Activated T-cell treated with anti-CD3 and anti-CD28 coated beads for 24 hours (primary cell): Measurements from ENCODE around the gene DOK7.

ENCODE experiments used
- DNase-seq: peaks from one replicate; pipeline ENCODE4 v3.0.0-alpha.2; 2020; ENCODE audit warnings: low read depth

Gene DOK7

DNA sequence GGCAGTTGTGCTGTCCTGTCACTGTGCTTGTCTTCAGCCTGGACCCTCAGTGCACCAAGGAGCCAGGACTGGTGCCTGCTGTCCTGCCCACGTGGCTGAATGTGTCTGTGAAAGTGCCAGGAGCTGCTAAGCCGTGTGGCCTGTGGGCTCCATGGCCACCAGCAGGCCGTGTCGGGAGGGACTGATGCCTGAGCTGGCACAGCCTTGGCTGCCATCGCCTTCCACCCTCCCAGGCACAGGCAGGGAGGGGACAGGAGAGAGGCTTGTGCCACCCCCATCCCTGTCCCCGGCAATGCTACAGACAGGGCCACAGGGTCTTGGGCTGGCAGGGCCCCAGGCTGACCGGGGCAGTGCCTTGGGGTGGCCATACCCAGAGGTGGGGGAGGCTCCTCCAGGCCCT lies 24.8 kb downstream of the DOK7 start:
- no peak for DNase-seq

DNA sequence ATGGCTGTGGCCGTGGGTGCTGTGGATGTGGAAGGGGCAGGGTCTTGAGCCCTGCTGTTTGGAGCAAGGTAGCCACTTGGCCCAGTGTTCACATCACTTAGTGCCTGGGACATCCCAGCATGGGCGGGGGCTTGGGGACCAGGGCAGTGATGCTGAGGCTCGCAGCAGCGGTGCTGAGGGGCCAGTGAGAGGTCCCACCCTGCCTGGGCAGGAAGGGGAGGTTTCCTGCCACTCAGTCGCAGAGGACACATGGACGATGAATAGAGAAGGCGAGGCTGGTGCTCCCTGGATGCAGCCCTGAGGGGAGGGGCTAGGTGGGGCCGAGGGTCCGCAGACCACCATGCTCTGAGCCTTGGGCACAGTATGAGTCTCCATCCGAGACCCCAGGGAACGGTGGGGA lies 25.7 kb downstream of the DOK7 start:
- no peak for DNase-seq

DNA sequence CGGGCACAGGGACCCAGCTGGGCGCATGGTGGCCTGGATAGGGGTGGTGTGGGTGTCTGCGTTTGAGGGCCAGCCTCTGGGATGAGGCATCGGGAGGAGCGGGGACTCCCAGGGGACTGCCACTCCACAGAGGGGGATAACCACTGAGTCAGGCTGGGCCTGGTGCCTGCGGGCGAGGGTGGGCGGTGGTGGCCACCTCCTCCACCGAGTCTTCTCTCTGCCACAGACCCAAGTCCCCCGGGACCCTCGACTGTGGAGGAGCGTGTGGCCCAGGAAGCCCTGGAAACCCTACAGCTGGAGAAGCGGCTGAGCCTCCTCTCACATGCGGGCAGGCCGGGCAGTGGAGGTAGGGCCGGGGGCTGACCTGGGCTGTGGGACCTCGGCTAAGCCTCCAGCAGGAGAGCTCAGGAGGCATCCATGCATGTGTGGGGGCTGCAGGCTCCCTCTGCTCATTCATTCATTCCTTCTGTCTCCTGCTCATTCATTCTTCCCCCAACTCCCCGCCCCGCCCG lies 26.4 kb downstream of the DOK7 start:
- DNase-seq, result no peak

DNA sequence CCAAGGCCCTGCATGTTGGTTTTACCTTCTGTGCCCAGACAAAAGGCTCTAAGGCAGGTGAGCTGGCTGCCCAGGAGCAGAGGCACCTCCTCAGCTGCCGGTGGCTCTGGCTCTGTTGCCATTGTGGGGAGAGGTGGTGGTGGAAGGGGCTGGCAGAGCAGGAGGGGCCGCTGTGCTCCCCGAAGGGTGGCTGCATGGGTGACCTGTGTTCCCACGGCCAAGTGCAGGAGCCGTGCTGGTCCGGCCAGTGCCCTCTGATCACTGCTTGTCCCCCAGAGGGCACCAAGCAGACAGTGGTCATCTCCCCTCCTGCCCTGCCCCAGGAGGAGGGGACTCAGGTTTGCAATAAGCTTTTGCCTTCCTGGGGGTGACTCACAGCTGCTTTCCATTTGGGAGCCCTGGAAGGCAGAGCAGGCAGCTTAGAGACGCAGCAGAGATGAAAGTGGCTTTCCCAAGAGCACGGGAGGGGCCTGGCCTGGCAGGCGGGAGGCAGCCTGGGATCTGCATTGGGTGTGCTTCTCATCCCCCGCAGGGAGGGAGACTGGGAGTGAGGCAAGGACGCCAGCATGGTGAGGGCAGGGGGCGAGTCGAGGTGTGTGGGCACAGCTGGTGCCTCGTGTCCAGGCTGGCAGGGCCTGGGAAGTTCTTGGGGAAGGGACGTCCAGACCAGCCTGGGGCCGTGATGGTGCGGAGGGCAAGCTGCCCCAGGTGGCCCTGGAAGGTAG lies 28.7 kb downstream of the DOK7 start:
- no peak for DNase-seq

DNA sequence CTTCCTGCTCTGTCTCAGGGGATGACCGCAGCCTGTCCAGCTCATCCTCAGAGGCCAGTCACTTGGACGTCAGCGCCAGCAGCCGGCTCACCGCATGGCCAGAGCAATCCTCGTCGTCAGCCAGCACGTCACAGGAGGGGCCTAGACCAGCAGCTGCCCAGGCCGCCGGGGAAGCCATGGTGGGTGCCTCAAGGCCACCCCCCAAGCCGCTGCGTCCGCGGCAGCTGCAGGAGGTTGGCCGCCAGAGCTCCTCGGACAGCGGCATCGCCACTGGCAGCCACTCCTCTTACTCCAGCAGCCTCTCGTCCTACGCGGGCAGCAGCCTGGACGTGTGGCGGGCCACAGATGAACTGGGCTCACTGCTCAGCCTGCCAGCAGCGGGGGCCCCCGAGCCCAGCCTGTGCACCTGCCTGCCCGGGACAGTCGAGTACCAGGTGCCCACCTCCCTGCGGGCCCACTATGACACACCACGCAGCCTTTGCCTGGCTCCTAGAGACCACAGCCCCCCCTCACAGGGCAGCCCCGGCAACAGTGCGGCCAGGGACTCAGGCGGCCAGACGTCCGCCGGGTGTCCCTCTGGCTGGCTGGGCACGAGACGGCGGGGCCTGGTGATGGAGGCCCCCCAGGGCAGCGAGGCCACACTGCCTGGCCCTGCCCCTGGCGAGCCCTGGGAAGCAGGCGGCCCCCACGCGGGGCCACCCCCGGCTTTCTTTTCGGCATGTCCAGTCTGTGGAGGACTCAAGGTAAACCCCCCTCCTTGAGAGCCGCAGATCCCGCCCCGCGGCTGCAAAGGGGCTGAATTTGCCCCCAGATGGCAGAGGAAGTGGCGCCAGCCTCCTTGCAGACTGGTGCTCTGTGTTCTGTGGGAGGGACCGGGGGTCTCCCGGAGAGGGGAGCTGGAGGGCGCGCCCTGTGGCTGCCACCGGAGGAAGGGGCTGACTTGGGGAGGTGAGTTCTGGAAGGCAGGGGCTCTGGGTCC lies 29.9 kb downstream of the DOK7 start:
- DNase-seq, result no peak

DNA sequence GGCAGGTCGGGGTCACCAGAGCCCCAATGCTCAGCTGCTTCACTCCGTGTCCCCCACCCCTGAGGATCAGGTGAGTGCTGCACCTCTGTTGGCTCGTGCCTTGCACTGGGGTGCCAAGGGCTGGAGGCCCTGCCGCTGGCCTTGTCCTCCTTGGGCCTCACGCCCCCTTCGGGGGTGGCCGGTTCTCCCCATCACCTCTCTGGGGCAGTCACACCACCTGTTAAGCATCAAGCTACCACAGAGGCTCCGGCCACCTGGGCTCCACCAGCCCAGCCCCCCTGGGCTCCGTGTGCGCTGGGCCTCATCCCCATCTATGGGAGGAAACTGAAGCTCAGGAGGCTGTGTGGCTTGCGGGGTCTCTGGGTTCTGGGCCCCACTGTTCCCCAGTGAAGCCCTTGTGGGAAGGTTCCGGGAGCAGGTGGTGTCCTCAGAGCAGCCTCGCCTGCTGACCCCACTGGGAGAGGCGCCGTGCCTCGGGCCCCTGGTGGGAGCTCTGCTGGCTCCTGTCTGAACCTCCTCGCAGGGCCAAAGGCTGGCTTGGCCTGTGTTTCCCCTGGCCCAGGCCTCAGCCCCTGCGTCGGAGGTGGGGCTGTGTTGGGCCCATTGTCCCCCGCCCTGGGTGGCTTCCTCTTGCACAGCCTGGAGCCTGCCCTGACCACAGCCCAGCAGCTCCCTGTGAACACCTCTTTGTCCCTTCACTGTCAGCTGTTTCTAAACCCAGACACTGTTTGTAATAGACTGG lies 30.8 kb downstream of the DOK7 start:
- DNase-seq, result no peak

DNA sequence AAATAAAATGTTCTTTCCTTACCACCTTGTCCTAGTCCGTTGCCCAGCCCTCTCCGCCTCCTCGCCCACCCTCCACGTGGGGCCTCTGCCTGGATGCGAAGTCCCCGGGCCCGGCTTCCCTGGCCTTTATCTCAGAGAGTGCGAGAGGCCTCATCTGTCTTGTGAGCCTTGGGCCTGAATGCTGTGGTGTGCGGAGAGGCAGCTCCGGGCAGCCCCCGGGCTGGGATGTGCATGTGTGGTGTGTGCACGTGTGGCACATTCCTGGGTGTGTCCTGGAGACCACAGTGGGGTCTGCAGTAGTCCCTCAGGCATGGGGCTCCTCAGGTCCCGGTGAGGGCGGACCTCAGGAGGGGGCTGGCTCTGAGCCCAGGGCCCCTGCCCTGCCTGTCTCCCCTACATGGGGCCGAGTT lies 31.4 kb downstream of the DOK7 start:
- no peak for DNase-seq

DNA sequence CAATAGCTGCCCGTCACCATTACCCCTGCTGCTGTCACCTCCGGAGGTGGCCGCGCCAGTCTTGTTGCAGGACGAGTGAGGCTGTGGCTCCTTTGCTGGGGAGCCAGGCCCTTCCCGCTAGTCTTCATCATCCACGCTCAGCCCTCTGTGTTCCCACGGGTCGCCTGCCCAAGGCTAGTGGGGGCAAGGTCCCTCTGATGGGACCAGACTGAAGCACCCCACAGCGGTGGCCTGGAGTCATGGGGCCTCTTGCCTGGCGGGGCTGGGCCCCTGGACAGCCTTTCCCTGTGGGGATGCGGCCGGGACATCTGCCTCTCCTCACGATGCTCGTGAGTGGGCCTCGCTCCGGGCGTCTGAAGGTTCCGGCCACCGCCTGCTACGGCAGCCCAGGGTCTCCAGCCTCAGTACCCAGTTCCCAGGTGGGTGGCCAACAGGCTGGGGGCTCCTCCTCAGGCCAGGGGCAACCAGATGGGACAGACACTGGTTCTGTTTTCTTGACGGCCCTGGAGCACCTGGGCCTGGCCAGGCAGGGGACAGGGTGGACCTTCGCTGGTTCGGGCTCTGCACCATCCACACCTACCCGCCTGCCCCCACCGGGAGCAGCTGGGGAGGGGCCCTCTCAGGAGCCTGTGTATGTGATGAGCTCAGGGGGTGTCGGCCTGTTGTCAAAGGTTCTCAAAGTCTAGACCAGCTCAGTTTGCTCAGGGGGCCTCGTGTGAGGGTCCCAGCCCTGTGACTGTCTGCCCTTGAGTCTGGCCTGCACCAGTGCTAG lies 32.3 kb downstream of the DOK7 start:
- DNase-seq, result no peak

DNA sequence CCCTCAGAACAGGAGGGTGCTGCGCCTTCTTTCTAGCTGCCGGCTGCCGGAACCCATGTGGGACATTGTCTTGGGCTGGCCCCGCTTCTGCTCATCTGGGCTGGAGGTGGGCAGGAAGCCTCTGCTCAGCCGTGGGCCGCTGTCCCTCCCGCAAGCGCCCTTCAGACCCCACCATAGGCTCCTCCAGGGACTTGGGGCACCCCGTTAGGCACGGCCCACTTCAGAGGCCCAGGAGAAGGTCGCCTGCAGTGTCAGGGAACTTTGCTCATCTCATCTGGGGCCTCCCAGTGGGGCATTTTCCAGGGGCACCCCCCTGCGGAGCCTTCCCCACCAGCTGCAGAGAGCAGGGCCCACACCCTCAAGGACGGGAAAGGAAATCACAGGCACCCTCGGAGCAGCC lies 32.9 kb downstream of the DOK7 start:
- DNase-seq, result no peak

DNA sequence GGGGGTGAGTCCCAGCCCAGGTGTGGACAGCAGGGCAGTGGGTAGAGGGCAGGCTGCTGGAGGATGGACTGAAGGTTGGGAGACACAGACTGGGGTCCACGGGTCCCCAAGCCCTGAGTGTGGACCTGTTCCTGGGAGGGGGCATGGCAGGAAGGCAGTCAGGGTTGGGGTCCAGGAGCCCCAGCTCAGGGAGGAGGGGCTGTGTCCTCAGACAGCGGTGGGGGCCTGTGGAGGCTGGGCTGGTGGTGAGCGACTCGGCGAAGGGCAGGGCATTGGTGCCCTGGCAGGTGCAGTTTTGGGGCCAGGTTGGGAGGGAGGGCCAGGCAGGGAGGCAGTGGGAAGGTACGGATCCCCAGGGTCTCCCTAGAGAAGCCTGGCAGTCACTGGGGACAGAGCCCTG lies 34.0 kb downstream of the DOK7 start:
- DNase-seq, result no peak

DNA sequence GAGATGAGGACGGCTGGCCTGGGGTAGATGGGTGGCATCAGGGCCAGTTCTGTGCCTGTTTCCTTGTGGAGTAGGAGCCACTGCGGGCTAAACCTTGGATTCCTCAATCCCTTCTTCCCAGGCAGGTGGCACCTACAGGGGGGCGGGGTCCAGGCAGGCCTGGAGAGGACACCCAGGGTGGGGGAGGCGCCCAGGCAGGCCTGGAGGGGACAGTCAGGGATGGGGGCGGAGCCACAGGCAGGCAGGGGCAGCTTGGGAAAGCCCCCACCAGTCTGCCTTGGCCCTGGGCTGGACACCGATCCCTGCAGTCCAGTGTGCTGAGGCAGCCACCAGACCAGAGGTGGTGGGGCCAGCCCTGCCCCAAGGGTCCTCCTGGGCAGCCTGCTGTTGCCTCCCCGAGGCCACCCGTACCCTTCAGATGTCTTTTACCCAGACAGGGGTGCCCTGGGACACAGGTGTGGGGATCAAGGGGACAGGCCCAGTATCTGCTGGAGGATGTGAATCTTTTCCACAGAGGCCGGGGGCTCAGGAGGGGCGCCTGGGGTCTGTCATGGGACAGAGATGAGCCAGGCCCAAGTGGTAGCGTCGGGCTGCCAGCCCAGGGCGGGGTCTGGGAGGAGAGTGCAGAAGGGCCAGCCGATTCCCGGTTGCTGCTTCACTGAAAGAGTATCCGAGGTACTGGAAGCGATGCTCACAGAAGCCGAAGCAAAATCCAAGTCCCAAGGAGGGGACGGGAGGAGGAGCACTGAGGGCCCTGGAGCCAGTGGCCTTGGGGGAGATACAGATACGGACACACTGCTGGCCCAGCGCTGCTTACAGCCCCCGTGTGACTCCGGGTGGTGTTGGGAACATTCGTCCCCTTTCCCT lies 34.6 kb downstream of the DOK7 start:
- DNase-seq, result no peak

DNA sequence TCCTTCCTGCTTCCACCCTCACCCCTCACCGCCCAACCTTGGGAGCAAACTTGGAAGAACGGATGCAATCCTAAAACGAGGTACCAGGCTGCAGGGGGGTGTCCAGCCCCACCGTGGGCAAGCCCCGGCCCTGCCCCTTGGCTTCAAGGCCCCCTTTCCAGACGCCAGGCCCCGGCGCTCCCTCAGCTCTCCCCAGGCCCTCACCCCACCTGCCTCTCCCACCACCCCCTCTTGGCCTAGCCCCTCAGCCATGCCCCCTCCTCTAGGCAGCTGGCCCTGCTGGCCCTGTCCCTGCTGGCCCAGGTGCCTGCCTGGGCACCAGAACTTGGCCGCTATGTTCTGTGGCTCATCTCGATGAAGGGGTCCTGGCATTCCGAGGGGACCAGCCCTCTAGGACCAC lies 35.3 kb downstream of the DOK7 start:
- DNase-seq, result no peak

DNA sequence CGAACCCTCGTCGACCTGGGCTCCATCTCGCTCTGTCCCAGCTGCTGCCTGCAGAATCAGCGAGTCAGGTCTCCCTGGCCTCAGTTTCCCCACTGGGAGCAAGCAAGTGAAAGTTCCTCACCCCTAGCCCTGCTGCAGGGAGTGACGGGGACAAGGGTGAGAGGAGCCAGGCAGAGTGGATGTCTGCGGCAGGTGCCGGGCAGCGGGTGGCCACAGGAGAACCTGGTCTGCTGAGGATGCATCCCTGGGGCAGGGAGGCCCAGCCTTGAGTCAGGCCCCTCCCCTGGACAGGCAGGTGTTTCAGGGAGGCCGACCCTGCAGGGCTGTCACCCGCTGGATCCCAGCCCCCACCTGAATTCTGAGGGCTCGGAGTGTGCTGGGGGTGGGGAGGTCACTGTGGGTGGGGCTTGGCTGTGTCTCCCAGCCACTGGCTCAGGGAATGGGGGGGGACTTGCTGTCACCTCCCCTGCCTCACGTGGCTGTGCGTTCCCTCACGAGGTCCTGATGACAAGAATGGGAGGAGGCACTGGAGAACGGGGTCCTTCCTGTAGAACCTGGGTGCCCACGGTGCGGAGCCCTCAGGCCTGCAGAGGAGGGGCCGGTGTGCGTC lies 35.9 kb downstream of the DOK7 start:
- DNase-seq, result no peak

DNA sequence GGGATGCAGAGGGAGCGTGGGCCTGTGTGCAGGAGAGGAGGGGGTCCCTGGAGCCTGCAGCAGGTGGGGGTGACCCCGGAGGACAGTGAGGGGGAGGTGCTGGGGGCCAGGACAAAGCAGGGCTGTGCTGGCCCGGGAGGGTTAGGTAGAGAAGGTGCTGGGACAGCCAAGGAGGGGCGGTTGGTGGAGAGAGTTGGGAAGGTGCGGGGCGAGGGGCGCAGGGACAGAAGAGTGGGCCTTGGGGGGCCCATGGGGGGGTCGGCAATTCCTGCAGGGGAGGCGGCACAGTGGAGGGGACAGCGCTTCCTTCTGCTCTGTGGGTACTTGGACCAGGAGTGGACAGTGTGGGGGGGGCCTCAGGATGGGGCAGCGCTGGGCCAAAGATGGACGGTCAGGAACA lies 36.6 kb downstream of the DOK7 start:
- DNase-seq, result no peak

DNA sequence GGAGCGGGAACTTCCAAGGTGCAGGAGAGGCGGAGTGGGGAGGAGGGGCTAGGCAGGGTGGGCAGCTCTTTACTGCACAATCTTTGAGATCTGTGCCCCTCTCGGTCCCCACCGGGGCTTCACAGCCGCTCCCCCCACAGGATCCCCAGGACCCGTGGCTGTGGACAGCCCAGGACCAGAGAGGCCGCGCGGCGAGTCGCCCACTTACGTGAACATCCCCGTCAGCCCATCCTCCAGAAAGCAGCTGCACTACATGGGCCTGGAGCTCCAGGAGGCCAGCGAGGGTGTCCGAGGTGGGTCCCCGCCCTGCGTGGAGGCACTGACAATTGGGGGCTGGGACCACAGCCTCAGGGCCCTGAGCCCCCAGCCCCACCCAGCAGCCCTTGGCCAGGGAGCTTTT lies 37.0 kb downstream of the DOK7 start:
- DNase-seq, result no peak

DNA sequence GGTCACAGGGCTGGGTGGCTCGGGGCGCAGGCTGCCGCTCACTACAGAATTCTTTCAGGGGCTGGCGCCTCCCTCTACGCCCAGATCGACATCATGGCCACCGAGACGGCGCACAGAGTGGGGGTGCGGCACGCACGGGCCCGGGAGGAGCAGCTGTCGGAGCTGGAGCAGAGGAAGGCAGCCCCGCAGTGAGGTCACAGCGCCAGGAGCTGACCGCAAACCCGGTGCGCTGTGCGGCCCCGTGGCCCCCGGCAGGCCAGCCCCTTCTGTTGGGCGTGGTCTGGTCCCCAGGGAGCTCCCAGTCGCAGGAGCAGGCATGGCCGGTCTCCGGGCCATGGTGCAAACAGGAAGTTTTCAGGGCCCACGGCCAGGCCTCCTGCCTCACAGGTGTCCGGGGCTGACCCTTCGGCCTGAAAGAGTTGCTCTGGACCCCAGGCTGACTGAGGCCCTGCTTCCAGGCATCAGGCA lies 37.6 kb downstream of the DOK7 start:
- no peak for DNase-seq

DNA sequence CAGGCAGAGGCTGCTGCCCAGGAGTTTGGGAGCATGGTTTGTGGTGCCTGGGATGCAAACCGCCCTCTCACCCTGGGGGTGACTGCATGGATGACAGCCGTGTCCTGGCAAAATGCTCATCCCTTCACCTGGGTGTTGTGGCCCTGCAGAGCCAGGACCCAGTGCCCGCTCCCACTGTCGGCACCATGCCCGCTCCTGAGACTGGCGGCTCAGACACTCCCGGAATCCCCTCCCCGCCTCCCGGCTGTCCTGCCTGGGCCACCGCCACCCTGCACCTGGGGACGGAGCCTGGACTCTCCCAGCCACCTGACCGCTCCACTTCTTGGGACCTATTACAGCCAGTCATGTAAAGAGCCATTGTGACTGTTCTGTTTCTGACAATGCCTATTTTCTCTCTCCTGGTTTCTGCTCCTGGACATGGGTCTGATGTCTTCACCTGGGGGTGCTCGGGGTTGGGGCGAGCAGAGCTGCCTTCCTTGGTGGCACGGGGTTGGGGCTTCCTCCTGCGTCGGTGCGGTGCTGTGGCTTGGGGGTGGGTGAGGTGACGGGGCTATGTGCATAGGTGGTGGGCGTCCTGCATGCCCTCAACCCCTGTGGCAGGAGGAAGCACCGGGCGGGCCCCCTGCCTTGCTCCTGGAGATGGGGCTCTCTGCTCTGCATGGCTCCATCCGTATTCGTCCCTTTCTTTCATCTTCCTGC lies 38.2 kb downstream of the DOK7 start:
- DNase-seq, result no peak

DNA sequence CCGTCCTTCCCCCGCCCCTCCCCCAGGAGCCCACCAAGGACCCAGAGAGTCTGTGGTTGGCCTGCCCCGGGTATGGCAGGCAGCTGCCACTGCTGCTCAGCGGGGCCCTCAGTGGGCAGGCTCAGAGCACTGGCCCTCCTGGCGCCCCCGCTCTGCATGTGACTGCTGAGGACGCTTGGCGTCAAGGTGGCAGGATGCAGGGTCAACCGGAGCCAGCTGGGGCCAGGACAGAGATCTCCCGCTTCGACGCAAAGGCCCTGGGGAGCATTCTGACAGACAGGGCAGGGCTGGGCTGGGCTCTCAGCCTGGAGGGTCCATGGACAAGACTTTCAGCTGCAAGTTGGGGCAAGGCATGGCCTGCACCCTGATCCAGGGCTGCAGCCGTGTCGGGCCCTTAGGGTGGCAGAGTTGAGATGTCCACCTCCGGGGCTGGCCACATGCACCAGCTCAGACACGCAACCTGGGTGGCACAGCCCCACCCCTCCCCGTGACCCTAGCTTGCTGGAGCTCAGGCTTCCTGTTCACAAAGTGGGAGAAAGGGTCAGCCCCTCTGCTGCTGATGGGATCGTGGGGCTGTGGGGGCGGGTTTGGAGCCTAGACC lies 38.8 kb downstream of the DOK7 start:
- DNase-seq, result no peak
